SK-N-DZ (cell line): ENCODE data around the gene D2HGDH.
"Not testable (repeated sequence)": the region's sequence is repeated elsewhere in the genome, so short reads cannot be mapped to it uniquely, and the experiment has no call there.

Source experiments
- DNase-seq: peaks from one replicate; pipeline ENCODE4 v3.0.0-alpha.2; 2015; ENCODE audit warnings: low spot score

D2HGDH gene

DNA sequence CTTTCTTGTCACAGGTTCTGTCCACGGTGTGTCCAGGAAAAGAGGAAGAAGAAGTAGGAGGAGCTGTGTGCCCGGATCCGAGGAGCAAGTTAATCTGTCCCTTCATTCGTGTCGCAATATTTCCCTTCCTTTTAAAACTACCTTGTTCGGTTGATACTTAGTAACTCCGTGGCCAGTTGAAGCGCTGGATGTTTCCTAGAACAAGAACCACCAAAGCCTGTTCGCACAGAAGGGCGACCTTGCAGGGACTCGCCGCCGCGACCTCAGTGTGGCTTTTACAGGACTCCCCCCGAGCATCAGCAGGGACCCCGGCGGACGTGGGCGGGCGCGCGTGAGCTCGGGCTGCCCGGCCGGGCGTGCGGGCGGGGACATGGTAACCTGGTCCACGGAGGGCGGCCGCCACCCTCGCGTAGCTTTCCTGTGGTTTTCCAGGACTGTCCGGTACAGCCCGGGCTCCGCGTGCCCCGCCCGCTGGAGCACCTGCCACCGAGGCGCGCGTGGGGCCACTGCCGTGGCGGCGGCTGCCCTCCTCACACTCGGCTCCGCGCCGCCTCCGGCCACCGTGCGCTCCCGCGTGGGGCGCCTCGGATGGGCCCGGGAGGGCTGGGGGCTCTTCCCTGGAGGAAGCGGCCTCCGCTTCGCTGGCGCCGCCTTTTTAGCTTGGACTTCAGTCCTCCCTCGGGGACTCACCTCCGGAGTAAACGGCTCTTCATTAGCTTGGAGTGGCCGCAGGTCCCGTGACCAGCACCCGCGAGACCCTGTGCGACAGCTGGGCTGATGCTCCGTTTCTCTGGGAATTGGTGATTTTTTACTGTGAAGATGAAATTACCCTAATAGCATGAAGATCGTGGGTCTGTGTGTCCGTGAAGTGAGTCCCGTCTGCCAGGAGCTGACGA is 9.2 kb upstream of the D2HGDH start:
- DNase-seq, result no peak

DNA sequence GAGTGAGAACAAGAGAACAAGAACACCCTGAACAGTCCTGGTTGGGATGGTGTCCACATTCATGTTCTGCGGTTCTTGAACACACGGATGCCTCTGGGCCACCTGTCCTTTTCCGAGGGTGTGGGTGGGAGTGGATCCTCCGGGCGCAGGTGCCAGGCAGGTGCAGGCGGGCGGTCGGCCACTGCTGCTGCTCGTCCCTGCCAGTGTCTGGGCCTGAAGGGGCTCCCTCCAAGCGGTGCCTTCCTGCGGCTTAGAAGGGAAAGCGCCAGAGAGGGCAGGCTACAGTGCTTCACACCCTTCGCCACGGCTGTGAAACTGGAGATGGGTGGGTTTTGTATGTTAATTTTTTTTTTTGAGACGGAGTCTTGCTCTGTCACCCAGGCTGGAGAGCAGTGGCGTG is 8.0 kb upstream of the D2HGDH start:
- DNase-seq, result no peak

DNA sequence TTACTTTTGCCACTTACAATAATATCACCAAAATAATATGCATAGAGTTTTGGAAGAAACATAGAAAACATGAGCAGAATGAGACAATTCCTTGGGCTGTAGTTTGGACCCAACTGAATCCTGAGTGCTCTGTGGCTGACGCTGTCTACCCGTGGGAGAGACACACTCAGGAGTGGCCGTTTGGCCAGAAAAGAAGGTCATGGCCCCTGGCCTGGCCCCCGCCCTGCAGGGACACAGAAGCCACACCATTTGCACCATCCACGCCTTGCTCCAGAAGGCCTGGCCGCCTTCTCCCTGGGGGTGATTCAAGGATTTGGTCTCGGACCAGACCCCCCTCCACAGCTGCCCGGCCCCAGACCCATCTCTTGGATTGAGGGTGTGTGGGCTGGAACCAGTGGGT is 6.4 kb upstream of the D2HGDH start:
- no peak for DNase-seq

DNA sequence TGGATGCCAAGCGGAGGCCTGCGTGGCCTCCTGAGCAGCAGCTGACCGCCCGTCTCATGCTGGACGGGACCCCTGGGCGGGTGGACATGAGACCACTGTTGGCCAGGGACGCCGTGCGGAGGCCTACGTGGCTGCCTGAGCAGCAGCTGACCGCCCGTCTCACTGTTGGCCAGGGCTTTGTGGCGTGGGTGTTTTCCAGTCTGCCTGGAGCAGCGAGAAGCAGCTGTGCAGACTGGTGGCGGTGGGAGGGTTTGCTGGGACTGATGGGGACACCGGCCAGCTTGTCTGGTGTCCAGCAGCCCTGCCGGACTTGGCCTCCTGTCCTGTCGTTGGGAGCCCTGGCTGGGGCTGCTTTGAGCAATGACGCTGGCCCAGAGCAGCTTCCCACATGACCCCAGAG is 5.8 kb upstream of the D2HGDH start:
- DNase-seq, result no peak

DNA sequence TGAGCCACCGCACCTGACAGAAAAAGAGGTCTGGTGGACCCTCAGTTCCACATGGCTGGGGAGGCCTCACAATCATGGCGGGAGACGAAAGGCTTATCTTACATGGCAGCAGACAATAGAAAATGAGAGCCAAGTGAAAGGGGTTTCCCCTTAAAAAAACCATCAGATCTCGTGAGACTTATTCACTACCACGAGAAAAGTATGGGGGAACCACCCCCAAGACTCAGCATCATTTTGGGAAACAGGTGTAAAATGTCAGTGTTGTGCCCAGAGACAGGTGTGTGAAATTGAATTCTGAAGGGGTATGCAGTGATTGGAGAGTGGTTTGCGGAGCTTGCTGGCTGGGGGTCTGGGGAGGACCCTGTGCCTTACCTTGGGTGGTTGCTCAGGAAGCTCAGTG is 4.6 kb upstream of the D2HGDH start:
- DNase-seq, result no peak

DNA sequence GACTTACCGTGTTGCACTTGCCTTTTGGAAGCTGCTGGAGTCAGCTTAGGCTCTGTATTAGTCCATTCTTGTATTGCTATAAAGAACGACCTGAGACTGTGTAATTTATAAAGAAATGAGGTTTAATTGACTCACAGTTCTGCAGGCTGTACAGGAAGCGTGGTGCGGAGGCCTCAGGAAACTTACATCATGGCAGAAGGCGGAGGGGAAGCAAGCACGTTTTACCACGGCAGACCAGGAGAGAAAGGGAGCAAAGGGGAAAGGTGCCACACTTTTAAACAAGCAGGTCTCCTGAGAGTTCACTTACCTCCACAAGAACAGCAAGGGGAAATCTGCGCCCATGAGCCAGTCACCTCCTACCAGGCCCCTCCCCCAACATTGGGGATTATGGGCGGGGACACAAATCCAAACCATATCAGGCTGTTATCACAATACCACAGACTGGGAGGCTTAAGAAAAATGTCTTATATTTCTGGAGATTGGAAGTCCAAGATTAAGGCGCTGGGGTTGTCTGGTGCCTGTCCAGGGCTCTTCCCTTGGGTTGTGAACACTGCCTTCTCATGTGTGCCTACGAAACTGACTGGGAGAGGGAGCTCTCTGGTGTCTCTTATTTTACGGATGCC is 3.6 kb upstream of the D2HGDH start:
- DNase-seq, result no peak

DNA sequence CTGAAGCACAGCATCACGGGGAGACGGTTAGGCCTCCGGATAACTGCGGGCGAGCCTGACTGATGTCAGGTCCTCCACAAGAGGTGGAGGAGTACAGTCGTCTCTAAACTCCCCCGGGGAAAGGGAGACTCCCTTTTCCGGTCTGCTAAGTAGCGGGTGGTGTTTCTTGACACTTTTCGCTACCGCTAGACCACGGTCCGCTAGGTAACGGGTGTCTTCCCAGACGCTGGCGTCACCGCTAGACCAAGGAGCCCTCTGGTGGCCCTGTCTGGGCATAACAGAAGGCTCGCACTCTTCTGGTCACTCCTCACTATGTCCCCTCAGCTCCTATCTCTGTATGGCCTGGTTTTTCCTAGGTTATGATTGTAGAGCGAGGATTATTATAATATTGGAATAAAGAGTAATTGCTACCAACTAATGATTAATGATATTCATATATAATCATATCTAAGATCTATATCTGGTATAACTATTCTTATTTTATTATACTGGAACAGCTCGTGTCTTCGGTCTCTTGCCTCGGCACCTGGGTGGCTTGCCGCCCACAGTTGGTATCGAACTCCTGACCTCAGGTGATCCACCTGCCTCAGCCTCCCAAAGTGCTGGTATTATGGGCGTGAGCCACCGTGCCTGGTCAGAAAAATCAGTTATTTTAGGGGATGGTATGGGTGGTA is 1.8 kb upstream of the D2HGDH start:
- DNase-seq, result peak; percentile 55

DNA sequence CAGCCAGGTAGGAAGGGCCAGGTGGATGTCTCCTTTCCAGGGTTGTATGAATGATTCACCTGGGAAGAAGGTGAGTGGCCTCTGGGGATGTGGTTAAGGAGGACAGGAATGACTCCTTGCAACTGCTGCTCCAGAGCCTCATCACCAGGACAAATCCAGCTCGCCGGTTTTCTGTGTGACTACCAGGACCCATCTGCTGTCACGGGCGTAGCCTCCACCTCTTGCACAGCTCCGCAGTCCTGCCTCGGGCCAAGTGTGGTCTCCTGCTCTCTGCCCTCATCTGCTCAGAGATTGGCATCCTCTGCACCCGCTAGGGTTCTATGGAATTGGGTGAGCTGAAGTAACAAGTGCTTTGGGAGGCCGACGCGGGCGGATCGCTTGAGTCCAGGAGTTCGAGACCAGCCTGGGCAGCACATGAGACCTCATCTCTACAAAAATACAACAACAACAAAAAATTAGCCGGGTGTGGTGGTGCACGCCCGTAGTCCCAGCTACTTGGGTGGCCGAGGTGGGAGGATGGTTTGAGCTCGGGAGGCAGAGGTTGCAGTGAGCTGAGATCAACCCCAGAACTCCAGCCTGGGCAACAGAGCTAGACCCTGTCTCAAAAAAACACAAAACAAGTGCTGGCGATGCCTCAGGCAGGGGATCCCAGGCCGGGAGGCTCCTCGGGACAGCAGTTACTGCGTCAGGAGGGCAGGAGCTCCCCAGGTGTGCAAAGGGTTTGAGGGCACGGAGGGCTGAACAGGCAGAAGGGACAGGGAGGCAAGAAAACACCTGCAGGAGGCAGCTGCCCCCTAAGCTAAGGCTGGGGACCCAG is 831 bp upstream of the D2HGDH start:
- no peak for DNase-seq

DNA sequence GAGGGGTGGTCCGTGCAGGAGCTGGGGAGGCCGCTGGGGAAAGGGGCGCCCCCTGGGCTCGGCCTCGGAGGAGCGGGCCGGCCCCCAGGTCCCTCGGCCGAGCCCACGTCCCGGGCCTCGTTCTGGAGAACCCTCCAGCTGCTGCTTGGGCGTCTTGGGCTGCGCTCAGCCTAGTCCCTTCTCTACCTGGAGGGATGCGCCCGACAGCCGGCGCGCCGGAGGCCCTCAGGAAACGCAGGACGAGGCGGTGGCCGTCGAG is 293 bp upstream of the D2HGDH start:
- DNase-seq, result no peak

DNA sequence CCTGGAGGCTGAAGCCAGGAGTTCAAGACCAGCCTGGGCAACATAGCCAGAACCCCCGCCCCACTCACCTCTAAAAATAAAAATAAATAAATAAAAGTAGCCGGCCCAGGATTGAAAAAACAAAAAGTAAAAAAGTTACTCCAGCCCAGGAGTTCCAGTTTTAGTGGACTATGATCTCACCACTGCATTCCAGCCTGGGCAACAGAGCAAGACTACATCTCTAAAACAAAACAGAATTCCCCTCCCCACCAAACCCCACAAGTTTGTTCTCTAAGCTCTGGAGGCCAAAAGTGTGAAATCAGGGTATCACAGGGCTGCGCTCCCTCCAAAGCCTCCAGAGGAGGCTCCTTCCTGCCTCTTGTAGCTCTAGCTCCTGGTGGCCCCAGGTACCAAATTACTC is 1.7 kb downstream of the D2HGDH start:
- DNase-seq, result no peak

DNA sequence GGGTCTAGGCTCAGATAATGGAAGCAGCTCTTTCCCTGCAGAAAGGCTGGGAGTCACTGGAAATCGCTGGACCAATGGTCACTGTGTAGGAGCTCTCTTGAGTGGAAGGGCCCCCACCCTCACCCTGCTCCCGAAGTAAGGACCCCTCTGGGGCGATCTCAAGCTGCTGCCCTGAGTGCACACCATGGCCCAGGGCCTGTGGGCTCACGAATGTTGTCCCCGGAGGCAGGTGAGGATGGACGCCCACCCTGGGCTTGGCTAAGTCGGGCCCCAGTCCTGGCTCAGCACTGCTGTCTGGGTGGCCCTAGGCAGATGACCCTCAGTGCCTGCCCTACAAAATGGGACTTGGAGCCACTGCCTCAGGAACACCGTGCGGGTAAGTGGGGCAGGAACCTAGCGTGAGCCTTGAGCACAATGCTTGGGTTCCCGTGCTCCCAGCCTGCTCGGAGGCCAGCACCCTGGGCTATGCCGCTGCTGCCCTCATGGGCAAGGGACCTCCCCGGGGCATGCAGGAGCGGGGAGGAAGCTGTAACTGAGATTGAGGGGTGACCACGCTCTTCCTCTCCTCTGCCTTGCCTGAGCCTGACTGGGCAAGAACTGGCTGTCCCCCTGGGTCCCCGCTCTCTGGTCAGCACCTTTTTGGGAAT is 3.7 kb downstream of the D2HGDH start:
- no peak for DNase-seq

DNA sequence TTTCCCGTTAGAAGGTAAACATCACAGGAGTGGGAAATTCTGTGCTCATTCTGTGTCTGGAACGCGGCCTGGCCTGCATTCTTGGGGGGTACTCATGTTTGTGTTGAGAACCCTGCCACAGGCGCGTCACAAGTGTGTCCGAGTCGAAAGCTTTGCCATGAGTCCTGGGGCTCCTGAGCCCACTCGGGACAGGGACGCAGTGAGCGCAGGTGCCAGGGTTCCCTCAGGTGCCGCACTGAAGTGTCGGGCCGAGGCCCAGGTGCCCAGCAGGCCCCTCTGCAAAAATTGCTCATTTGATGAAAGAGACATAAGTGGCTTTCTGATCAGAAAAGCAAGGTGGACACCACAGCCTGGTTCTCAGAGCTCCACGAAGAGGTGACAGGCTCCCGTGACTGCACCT is 4.7 kb downstream of the D2HGDH start:
- no peak for DNase-seq

DNA sequence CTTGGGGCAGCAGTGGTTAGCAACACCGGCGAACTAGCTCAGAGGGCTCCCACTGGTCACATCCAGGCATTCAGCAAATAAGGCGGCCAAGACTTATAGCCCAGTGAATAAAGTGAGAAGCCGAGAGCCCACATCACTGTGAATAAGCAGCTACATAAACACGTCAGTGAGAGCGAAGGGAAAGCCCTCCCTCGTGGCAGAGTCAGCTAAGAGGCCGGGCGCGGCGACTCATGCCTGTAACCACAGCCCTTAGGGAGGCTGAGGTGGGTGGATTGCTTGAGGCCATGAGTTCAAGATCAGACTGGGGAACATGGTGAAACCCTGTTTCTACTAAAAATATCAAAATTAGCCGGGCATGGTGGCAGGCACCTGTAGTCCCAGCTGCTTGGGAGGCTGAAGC is 5.2 kb downstream of the D2HGDH start:
- no peak for DNase-seq

DNA sequence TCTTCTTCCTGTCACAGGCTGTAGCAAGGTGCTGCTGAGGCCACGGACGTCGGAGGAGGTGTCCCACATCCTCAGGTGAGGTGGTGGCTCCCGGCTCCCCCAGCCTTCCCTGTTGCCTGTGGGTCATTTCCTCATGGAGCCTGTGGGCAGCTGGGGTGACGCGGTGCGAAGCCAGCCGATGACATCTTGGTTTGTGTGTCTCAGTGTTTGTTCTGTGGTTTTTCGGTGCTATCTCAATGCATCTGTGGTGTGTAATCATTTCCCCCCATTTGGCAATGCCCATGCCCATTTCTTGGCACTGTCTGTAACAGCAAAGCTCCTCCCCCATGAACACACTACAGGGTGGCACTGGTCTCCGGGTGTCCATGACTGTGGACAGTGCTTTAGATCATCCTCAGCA is 6.6 kb downstream of the D2HGDH start:
- no peak for DNase-seq

DNA sequence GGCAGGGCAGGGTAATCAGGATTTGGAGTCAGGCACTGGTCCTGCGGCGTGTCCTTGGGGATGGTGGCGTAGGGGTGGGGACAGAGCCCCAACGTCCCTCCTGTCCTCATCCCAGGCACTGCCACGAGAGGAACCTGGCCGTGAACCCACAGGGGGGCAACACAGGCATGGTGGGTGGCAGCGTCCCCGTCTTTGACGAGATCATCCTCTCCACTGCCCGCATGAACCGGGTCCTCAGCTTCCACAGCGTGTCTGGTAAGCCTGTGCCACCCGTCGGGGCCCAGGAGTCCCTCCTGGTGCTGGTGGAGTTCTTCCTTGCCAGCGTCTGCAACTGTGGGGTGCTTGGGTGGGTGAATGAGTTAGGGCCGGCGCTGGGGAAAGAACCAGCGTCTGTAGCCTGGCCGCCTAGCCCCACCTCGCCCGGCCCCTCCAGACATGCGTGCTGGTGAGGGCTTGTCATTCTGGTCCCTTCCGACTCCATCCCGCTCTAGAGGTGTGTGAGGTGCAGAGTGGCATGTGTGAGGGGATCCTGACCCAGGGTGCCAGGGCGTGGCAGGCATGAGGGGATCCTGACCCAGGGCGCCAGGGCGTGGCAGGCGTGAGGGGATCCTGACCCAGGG is 8.0 kb downstream of the D2HGDH start:
- DNase-seq, result no peak

DNA sequence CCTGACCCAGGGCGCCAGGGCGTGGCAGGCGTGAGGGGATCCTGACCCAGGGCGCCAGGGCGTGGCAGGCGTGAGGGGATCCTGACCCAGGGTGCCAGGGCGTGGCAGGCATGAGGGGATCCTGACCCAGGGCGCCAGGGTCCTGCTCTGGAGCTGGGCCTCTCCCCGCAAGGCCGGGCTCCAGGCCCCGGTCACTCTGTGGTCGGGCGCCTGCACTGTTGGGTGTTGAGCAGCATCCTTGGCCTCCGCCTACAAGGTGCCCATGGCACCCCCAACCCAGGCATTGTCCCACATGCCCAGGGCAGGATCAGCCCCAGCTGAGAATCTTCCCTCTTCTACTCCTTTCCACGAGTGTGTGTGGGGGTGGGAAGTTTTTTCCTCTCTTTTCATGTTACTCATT is 8.6 kb downstream of the D2HGDH start:
- not testable (repeated sequence) for DNase-seq

DNA sequence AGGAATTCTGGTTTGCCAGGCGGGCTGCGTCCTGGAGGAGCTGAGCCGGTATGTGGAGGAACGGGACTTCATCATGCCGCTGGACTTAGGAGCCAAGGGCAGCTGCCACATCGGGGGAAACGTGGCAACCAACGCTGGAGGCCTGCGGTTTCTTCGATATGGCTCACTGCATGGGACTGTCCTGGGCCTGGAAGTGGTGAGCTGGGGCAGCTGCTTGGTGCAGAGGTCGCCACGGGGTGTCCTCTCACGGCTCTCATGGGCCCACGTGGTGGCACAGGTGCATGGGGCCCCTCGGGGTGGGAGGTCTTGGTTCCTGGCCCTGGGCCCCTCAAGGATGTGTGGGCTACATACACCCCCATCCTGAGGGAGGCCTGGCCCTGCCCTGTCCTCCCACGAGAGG is 9.2 kb downstream of the D2HGDH start:
- no peak for DNase-seq

DNA sequence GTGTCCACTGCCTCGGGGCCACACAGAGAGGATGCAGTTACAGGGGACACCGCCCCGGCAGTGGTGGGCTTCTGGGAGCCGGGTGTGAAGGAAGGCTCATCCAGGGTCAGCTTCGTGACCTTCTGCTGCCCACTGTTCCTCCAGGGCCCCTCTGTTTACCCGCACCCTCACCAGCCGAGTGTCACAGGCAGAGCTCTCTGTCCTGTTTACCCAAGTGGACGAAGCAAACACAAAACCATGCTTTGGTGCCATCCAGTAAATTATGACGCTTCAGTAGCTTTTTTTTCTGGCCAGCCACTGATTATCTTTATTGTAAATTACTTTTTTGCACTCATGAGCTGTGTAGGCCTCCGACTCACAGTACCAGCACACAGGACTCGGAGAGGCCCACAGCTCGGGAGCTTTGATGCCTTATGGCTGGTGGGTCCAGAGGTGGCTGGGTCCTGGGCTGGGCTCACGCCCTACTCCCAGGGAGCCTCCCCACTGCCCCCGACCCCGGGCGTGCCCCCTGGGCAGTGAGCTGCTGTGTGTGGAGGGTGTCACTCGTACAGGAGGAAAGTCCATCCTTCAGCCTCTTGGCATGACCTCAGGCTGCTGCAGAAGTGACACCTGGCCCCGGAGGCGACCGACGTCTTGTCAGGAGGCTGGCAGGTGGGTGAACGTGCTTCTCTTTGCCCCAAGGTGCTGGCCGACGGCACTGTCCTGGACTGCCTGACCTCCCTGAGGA is 9.8 kb downstream of the D2HGDH start:
- DNase-seq, result no peak

DNA sequence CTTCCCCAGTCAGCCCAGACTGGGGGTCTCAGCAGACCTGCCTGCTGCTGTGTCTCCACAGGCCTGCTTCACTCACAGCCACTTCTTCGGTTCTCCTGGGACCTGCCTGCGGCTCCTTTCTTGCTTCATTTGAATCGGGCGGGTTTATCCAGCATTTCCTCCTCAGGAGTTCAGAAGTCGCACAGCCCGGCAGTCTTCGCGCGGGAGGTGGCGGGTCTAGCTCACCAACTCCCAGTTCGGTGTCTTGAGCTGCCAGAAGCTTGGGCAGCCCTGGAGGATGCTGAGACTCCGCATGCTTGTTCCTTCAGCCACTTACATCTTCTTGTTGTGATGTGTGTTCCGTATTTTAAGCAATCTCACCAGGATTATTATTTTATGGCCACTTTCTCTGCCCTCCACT is 10.8 kb downstream of the D2HGDH start:
- DNase-seq, result no peak

DNA sequence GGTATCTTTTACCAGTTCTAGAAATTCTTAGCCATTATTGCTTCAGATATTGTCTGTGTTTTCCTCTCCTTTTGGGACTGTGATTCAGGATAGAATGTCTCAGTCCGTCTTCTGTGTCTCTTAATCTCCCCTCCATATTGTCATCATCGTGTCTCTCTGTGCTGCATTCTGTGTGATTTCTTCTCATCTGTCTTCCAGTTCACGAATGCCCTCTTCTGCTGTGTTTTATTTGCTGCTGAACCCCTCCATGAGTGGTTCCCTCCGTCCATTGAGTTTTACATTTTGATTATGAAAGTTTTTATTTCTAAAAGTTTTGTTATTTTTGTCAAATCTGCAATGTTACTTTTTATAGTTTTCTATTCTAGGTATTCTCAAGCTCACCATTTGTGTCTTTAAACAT is 11.7 kb downstream of the D2HGDH start:
- no peak for DNase-seq
